Liver (tissue), 9 donors: ENCODE measurements around the gene CSNK2A3. TPM values are rescaled to one million over a fixed set of nuclear protein-coding genes. Genes with fewer than 3 reads are reported as not detected.

Experiments
- DNase-seq: peaks from one replicate; pipeline ENCODE4 v3.0.0-alpha.2; 2017; ENCODE audit warnings: low spot score
- H3K27ac ChIP-seq, 2 donors: one replicate each; pipeline ENCODE4 v1.7.0; 2013; ENCODE audit warnings: inconsistent platforms in 2 of 2, low read length in 2 of 2, control low read depth in 1 of 2, low read depth in 1 of 2, mild to moderate bottlenecking in 1 of 2
- H3K27me3 ChIP-seq, 4 donors: one replicate each; pipeline versions ENCODE4 v1.6.1 to v1.7.0; 2013; ENCODE audit warnings: low read length in 3 of 4, inconsistent platforms in 1 of 4, mild to moderate bottlenecking in 1 of 4, moderate library complexity in 1 of 4; ENCODE audit not compliant: control insufficient read depth in 4 of 4, insufficient read depth in 4 of 4
- H3K36me3 ChIP-seq, 4 donors: one replicate each; pipeline versions ENCODE4 v1.6.1 to v1.7.0; 2013; ENCODE audit warnings: low read length in 3 of 4, mild to moderate bottlenecking in 3 of 4, low read depth in 1 of 4, moderate library complexity in 1 of 4; ENCODE audit not compliant: control insufficient read depth in 4 of 4, insufficient read depth in 3 of 4
- H3K4me1 ChIP-seq, 4 donors: one replicate each; pipeline versions ENCODE4 v1.6.1 to v1.7.0; 2013; ENCODE audit warnings: low read length in 3 of 4, mild to moderate bottlenecking in 3 of 4, moderate library complexity in 1 of 4; ENCODE audit not compliant: control insufficient read depth in 4 of 4, insufficient read depth in 4 of 4
- H3K4me3 ChIP-seq, 3 donors: one replicate each; pipeline versions ENCODE4 v1.6.1 to v1.7.0; 2013; ENCODE audit warnings: low read length in 3 of 3, control low read depth in 1 of 3, low read depth in 1 of 3, mild to moderate bottlenecking in 1 of 3
- H3K9ac ChIP-seq, 2 donors: one replicate each; pipeline ENCODE4 v1.7.0; 2013; ENCODE audit warnings: low read length in 2 of 2, mild to moderate bottlenecking in 2 of 2, moderate library complexity in 2 of 2, control low read depth in 1 of 2, low read depth in 1 of 2
- H3K9me3 ChIP-seq, 4 donors: one replicate each; pipeline versions ENCODE4 v1.6.1 to v1.7.0; 2013; ENCODE audit warnings: low read length in 3 of 4; ENCODE audit not compliant: control insufficient read depth in 4 of 4
- ATF3 ChIP-seq: IDR thresholded peaks from 2 replicates; pipeline ENCODE4 v1.6.1; 2016; ENCODE audit warnings: antibody characterized with exemption
- CTCF ChIP-seq: fragments of 150-350 bp; IDR thresholded peaks from 2 replicates; pipeline ENCODE4 v1.5.1; 2017; ENCODE audit warnings: improper control_type of control experiment, low read depth, low read length; ENCODE audit not compliant: missing input control
- EGR1 ChIP-seq, 2 donors: IDR thresholded peaks; 2 replicates each; pipeline ENCODE4 v1.6.1; 2016 to 2018; ENCODE audit warnings: antibody characterized with exemption in 2 of 2, low read depth in 2 of 2
- FOXA1 ChIP-seq: IDR thresholded peaks from 2 replicates; pipeline ENCODE4 v1.6.1; 2016; ENCODE audit warnings: antibody characterized with exemption
- FOXA2 ChIP-seq: IDR thresholded peaks from 2 replicates; pipeline ENCODE4 v1.6.1; 2016; ENCODE audit warnings: antibody characterized with exemption
- GABPA ChIP-seq, 2 donors: IDR thresholded peaks in 1 of 2; conservative IDR thresholded peaks in 1 of 2; 2 replicates each; pipeline ENCODE4 v1.6.1; 2016; ENCODE audit warnings: antibody characterized with exemption in 2 of 2, mild to moderate bottlenecking in 1 of 2, moderate library complexity in 1 of 2
- HNF4A ChIP-seq, 2 donors: conservative IDR thresholded peaks; 2 replicates each; pipeline ENCODE4 v1.6.1; 2016; ENCODE audit warnings: antibody characterized with exemption in 2 of 2, mild to moderate bottlenecking in 2 of 2
- HNF4G ChIP-seq: IDR thresholded peaks from 2 replicates; pipeline ENCODE4 v1.6.1; 2016; ENCODE audit warnings: antibody characterized with exemption
- JUND ChIP-seq, 2 donors: IDR thresholded peaks; 2 replicates each; pipeline ENCODE4 v1.6.1; 2016; ENCODE audit warnings: antibody characterized with exemption in 2 of 2
- MAX ChIP-seq: IDR thresholded peaks from 2 replicates; pipeline ENCODE4 v1.6.1; 2016; ENCODE audit warnings: antibody characterized with exemption
- NR2F2 ChIP-seq: IDR thresholded peaks from 2 replicates; pipeline ENCODE4 v1.6.1; 2016; ENCODE audit warnings: antibody characterized with exemption
- RAD21 ChIP-seq, 2 donors: IDR thresholded peaks; 2 replicates each; pipeline ENCODE4 v1.6.1; 2016; ENCODE audit warnings: antibody characterized with exemption in 2 of 2, mild to moderate bottlenecking in 2 of 2
- REST ChIP-seq: IDR thresholded peaks from 2 replicates; pipeline ENCODE4 v1.6.1; 2016; ENCODE audit warnings: antibody characterized with exemption, mild to moderate bottlenecking
- RXRA ChIP-seq, 2 donors: IDR thresholded peaks; 2 replicates each; pipeline ENCODE4 v1.6.1; 2017 to 2018; ENCODE audit warnings: antibody characterized with exemption in 2 of 2, mild to moderate bottlenecking in 1 of 2
- SP1 ChIP-seq: IDR thresholded peaks from 2 replicates; pipeline ENCODE4 v1.6.1; 2018; ENCODE audit warnings: antibody characterized with exemption, mild to moderate bottlenecking
- TAF1 ChIP-seq: conservative IDR thresholded peaks from 2 replicates; pipeline ENCODE4 v1.6.1; 2016; ENCODE audit warnings: antibody characterized with exemption, mild to moderate bottlenecking
- YY1 ChIP-seq: IDR thresholded peaks from 2 replicates; pipeline ENCODE4 v1.6.1; 2016; ENCODE audit warnings: antibody characterized with exemption, mild to moderate bottlenecking
- ZBTB33 ChIP-seq: IDR thresholded peaks from 2 replicates; pipeline ENCODE4 v1.6.1; 2016; ENCODE audit warnings: antibody characterized with exemption
- WGBS: extraction: QIAGEN DNeasy Blood & Tissue Kit; methylation state at CpG from one replicate; pipeline ENCODE4 v1.1.7; 2013; 5-methylcytosine and 5-hydroxymethylcytosine counted together
- polyA plus RNA-seq, 2 donors: library from polyadenylated mRNA; stranded (reverse) in 1 of 2; unstranded in 1 of 2; fragments of 200-250 nt in 1 of 2; fragments of >200 nt in 1 of 2; fragmentation: Nextera tagmentation in 1 of 2; extraction: Ambion mirVana in 1 of 2; gene quantifications; one replicate each; pipeline versions ENCODE4 v1.2.1 to v1.2.3, GENCODE V29; 2013 to 2015
- total RNA-seq, 2 donors: library from RNA; depleted of rRNA; stranded (reverse); fragments of >200 nt; gene quantifications; one replicate each; pipeline ENCODE4 v1.2.3, GENCODE V29; 2014
- donor health status: healthy.
- donor health status: healthy.
- donor health status: healthy.
- donor health status: healthy.
- donor health status: healthy.

CSNK2A3 gene
- total and polyA plus RNA-seq, 4 donors, result 0.51 to 0.92 (median 0.59) TPM; not detected in 1

DNA sequence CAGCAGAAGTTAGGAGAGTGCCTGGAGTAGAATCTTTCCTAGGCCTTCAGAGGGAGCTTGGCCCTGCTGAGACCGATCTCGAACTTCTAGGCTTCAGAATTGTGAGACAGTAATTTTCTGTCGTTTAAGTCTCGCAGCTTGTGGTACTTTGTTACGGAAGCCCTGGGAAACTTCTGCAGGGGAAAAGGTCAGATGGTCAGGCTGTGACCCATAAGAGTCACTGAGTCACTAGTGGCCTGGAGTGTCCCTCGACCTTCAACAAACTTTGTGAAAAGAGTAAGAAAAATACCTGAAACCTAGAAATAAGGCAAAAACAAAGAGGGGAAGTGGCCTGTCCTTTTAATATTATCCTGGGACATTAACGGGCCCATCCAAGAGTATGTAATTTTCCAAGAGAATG lies 34.6 kb downstream of the CSNK2A3 start (continued):
- no peak for TF ChIP-seq REST
- no peak for TF ChIP-seq NR2F2
- no peak for TF ChIP-seq RXRA (IDR thresholded peaks at IDR 0.05)
- no peak for TF ChIP-seq EGR1 (IDR thresholded peaks at IDR 0.05; ENCODE audit: low read depth in 2 of 2)
- no peak for TF ChIP-seq MAX
- TF ChIP-seq FOXA1, result no peak
- TF ChIP-seq SP1, result no peak

DNA sequence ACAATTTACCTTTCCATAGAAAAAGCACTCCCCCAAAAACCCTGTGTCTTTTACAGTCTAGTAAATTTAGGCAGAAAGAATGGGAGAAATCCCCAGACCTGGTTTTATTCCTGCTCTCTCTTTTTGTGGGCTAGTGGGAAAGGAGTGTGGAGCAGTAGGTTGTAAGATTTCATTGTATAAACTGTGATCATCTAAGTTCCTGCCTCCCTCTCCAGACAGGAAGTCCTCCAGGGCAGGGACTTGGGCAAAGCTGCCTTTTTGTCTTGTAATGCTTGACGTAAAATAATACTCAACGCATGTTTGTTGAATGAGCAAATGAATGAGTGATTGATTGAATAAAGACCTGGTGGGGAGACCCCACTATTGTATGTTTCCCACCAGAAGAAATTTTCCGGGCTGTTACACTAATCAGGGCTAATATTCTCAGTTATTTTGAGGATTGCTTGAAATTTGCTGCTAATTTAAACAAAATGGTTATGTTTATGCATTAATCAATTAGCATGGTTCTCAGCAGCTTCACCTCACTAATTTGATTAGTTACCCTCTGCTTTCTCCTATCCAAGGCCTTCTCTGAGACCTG lies 36.3 kb downstream of the CSNK2A3 start:
- WGBS, result 93% methylated on average over 3 of the region's 3 CpGs
- no peak overlapping the region for H3K4me3 ChIP-seq
- TF ChIP-seq NR2F2 (no peak), EGR1 (IDR thresholded peaks at IDR 0.05; ENCODE audit: low read depth in 2 of 2) (no peak), FOXA2 (no peak), CTCF (no peak), GABPA (IDR thresholded peaks at IDR 0.05 in 1 of 2, conservative IDR thresholded peaks at IDR 0.05 in 1 of 2) (no peak), RAD21 (IDR thresholded peaks at IDR 0.05) (no peak), SP1 (no peak), RXRA (IDR thresholded peaks at IDR 0.05) (no peak), JUND (IDR thresholded peaks at IDR 0.05) (no peak), REST (no peak), ZBTB33 (no peak), TAF1 (no peak), ATF3 (no peak), HNF4A (conservative IDR thresholded peaks at IDR 0.05) (no peak), YY1 (no peak), HNF4G (no peak), FOXA1 (no peak), MAX (no peak)
- H3K9me3 ChIP-seq, result no peaks in the 10 kb centered on the region
- H3K27me3 ChIP-seq, result no peaks in the 10 kb centered on the region
- H3K36me3 ChIP-seq, result peaks cover 0 to 29% (median 9%) of the 10 kb centered on the region in 4 donors
- peaks cover 0 to 6% (median 2%) of the 10 kb centered on the region in 4 donors for H3K4me1 ChIP-seq
- no peak for DNase-seq
- H3K9ac ChIP-seq, result no peak overlapping the region
- no peak overlapping the region for H3K27ac ChIP-seq
